Activated T-cell treated with anti-CD3 and anti-CD28 coated beads, Interleukin-2, amount 50 U/mL, for 72 hours (primary cell): ENCODE measurements around the gene UNC5C. TPM values are rescaled to one million over a fixed set of nuclear protein-coding genes. Genes with fewer than 3 reads are reported as not detected.
A peak's percentile ranks its signal among the peaks of the same experiment; 100 is the strongest.

Source experiments
- ATAC-seq, 2 donors: fragments of 150-1000 bp; cut with Tn5 transposase; replicated peaks in 1 of 2; 2 replicates each; pipeline ENCODE4 v1.10.0; 2021; ENCODE audit warnings: moderate library complexity in 2 of 2, mild to moderate bottlenecking in 1 of 2
- DNase-seq, 2 donors: peaks; one replicate each; pipeline ENCODE4 v3.0.0; 2021 to 2022; ENCODE audit warnings: mixed read lengths in 1 of 2
- H3K27ac Mint-ChIP-seq: one replicate; pipeline ENCODE4 v1.8.0; 2022; ENCODE audit warnings: mild to moderate bottlenecking, moderate library complexity, mixed read lengths
- H3K27me3 Mint-ChIP-seq: one replicate; pipeline ENCODE4 v1.8.0; 2022; ENCODE audit warnings: low read depth, mixed read lengths
- H3K36me3 Mint-ChIP-seq, 2 donors: one replicate each; pipeline ENCODE4 v1.8.0; 2022; ENCODE audit warnings: mixed read lengths in 2 of 2, mild to moderate bottlenecking in 1 of 2; ENCODE audit not compliant: insufficient read depth in 2 of 2
- H3K4me1 Mint-ChIP-seq: one replicate; pipeline ENCODE4 v1.8.0; 2022; ENCODE audit warnings: low read depth, mixed read lengths
- H3K4me3 Mint-ChIP-seq, 2 donors: one replicate each; pipeline ENCODE4 v1.8.0; 2022; ENCODE audit warnings: mild to moderate bottlenecking in 2 of 2, mixed read lengths in 2 of 2, moderate library complexity in 2 of 2
- H3K9me3 Mint-ChIP-seq, 2 donors: one replicate each; pipeline ENCODE4 v1.8.0; 2022; ENCODE audit warnings: mixed read lengths in 2 of 2
- total RNA-seq, 2 donors: library from RNA; stranded (reverse); gene quantifications; one replicate each; pipeline ENCODE4 v1.2.3, GENCODE V29; 2022

UNC5C gene
- total RNA-seq, 2 donors from 2014 or later: 0.14 to 0.21 TPM

GRCh38 chr4:95528388-95528948 lies 20.3 kb downstream of the UNC5C start:
- no peak for ATAC-seq
- DNase-seq: no peak
- Mint-ChIP-seq H3K4me1 (no peaks in the 10 kb centered on the region), H3K36me3 (no peaks in the 10 kb centered on the region), H3K9me3 (no peaks in the 10 kb centered on the region), H3K4me3 (no peak overlapping the region), H3K27ac (no peak overlapping the region), H3K27me3 (no peaks in the 10 kb centered on the region)

GRCh38 chr4:95526075-95526474 lies 22.7 kb downstream of the UNC5C start:
- no peak overlapping the region for H3K4me3 Mint-ChIP-seq
- H3K27me3 Mint-ChIP-seq: no peaks in the 10 kb centered on the region
- H3K9me3 Mint-ChIP-seq: peaks cover 0 to 2% of the 10 kb centered on the region in 2 donors
- H3K27ac Mint-ChIP-seq: no peak overlapping the region
- DNase-seq (no peak), ATAC-seq (no peak)
- no peaks in the 10 kb centered on the region for H3K36me3 Mint-ChIP-seq
- no peaks in the 10 kb centered on the region for H3K4me1 Mint-ChIP-seq

GRCh38 chr4:95524729-95525128 lies 24.0 kb downstream of the UNC5C start:
- Mint-ChIP-seq H3K27me3 (no peaks in the 10 kb centered on the region), H3K4me3 (no peak overlapping the region), H3K9me3 (peaks cover 0 to 2% of the 10 kb centered on the region in 2 donors), H3K4me1 (no peaks in the 10 kb centered on the region), H3K27ac (no peak overlapping the region), H3K36me3 (no peaks in the 10 kb centered on the region)
- no peak for DNase-seq
- no peak for ATAC-seq

- no peak overlapping the region for H3K27ac Mint-ChIP-seq
- DNase-seq: no peak
These were observed 24.6 kb downstream of the UNC5C start for GRCh38 chr4:95524184-95524583.

GRCh38 chr4:95522682-95523530 lies 25.9 kb downstream of the UNC5C start:
- no peak for DNase-seq
- Mint-ChIP-seq H3K27ac (no peak overlapping the region), H3K4me1 (no peaks in the 10 kb centered on the region), H3K9me3 (peaks cover 0 to 2% of the 10 kb centered on the region in 2 donors), H3K36me3 (no peaks in the 10 kb centered on the region), H3K4me3 (no peak overlapping the region), H3K27me3 (no peaks in the 10 kb centered on the region)
- no peak for ATAC-seq

More at GRCh38 chr4:95524184-95524583, 24.6 kb downstream of the UNC5C start:
- no peak for ATAC-seq
- Mint-ChIP-seq H3K9me3 (peaks cover 0 to 2% of the 10 kb centered on the region in 2 donors), H3K4me1 (no peaks in the 10 kb centered on the region), H3K36me3 (no peaks in the 10 kb centered on the region), H3K4me3 (no peak overlapping the region), H3K27me3 (no peaks in the 10 kb centered on the region)

- H3K27me3 Mint-ChIP-seq: no peaks in the 10 kb centered on the region
- DNase-seq (no peak), ATAC-seq (no peak)
- H3K9me3 Mint-ChIP-seq: peaks cover 0 to 2% of the 10 kb centered on the region in 2 donors
- no peaks in the 10 kb centered on the region for H3K4me1 Mint-ChIP-seq
- H3K36me3 Mint-ChIP-seq: no peaks in the 10 kb centered on the region
- no peak overlapping the region for H3K4me3 Mint-ChIP-seq
- H3K27ac Mint-ChIP-seq: no peak overlapping the region
These were observed 31.0 kb downstream of the UNC5C start for GRCh38 chr4:95517576-95518345.

GRCh38 chr4:95516528-95517017 lies 32.2 kb downstream of the UNC5C start:
- H3K27me3 Mint-ChIP-seq: peaks cover 5% of the 10 kb centered on the region
- ATAC-seq (no peak), DNase-seq (no peak)
- no peak overlapping the region for H3K27ac Mint-ChIP-seq
- no peaks in the 10 kb centered on the region for H3K4me1 Mint-ChIP-seq
- H3K4me3 Mint-ChIP-seq: no peak overlapping the region
- H3K9me3 Mint-ChIP-seq: peaks cover 0 to 2% of the 10 kb centered on the region in 2 donors
- no peaks in the 10 kb centered on the region for H3K36me3 Mint-ChIP-seq

- DNase-seq: no peak
- Mint-ChIP-seq H3K27me3 (peaks cover 6% of the 10 kb centered on the region), H3K4me1 (no peaks in the 10 kb centered on the region), H3K9me3 (no peaks in the 10 kb centered on the region), H3K4me3 (no peak overlapping the region), H3K27ac (no peak overlapping the region), H3K36me3 (no peaks in the 10 kb centered on the region)
- no peak for ATAC-seq
These were observed 33.2 kb downstream of the UNC5C start for GRCh38 chr4:95515589-95515988.

- peaks cover 7% of the 10 kb centered on the region for H3K4me1 Mint-ChIP-seq
- no peak overlapping the region for H3K4me3 Mint-ChIP-seq
- H3K9me3 Mint-ChIP-seq: no peaks in the 10 kb centered on the region
- H3K27ac Mint-ChIP-seq: no peak overlapping the region
- ATAC-seq: no peak
- H3K27me3 Mint-ChIP-seq: peaks cover 8% of the 10 kb centered on the region
- DNase-seq: no peak
- H3K36me3 Mint-ChIP-seq: no peaks in the 10 kb centered on the region
These were observed 35.8 kb downstream of the UNC5C start for GRCh38 chr4:95513022-95513421.

- no peak for ATAC-seq
- peaks cover 0 to 2% of the 10 kb centered on the region in 2 donors for H3K36me3 Mint-ChIP-seq
- H3K4me1 Mint-ChIP-seq: peaks cover 15% of the 10 kb centered on the region
- peaks cover 16% of the 10 kb centered on the region for H3K27me3 Mint-ChIP-seq
- peaks cover 0 to 2% of the 10 kb centered on the region in 2 donors for H3K9me3 Mint-ChIP-seq
- no peak overlapping the region for H3K27ac Mint-ChIP-seq
- DNase-seq: no peak
- H3K4me3 Mint-ChIP-seq: no peak overlapping the region
These were observed 37.3 kb downstream of the UNC5C start for GRCh38 chr4:95511477-95511876.

- H3K36me3 Mint-ChIP-seq: peaks cover 0 to 2% of the 10 kb centered on the region in 2 donors
- H3K9me3 Mint-ChIP-seq: peaks cover 0 to 2% of the 10 kb centered on the region in 2 donors
- H3K27me3 Mint-ChIP-seq: peaks cover 17% of the 10 kb centered on the region
- no peak overlapping the region for H3K27ac Mint-ChIP-seq
- DNase-seq (no peak), ATAC-seq (no peak)
- no peak overlapping the region for H3K4me3 Mint-ChIP-seq
- peaks cover 15% of the 10 kb centered on the region for H3K4me1 Mint-ChIP-seq
These were observed 37.9 kb downstream of the UNC5C start for GRCh38 chr4:95510877-95511276.

- Mint-ChIP-seq H3K4me3 (no peak overlapping the region), H3K27me3 (peaks cover 24% of the 10 kb centered on the region), H3K9me3 (peaks cover 0 to 2% of the 10 kb centered on the region in 2 donors), H3K36me3 (peaks cover 0 to 2% of the 10 kb centered on the region in 2 donors), H3K4me1 (peaks cover 15% of the 10 kb centered on the region), H3K27ac (no peak overlapping the region)
- ATAC-seq: no peak
- DNase-seq: no peak
These were observed 38.6 kb downstream of the UNC5C start for GRCh38 chr4:95510145-95510544.

GRCh38 chr4:95508421-95508820 lies 40.4 kb downstream of the UNC5C start:
- Mint-ChIP-seq H3K27me3 (peaks cover 27% of the 10 kb centered on the region), H3K4me1 (peaks cover 15% of the 10 kb centered on the region), H3K9me3 (peaks cover 0 to 2% of the 10 kb centered on the region in 2 donors), H3K27ac (no peak overlapping the region), H3K4me3 (no peak overlapping the region), H3K36me3 (peaks cover 0 to 2% of the 10 kb centered on the region in 2 donors)
- ATAC-seq (peak; percentile 39 to 51), DNase-seq (no peak)
